Liver (tissue), 9 donors: ENCODE results near the gene CRIP1. TPM values are rescaled to one million over a fixed set of nuclear protein-coding genes. Genes with fewer than 3 reads are reported as not detected.
A peak's percentile ranks its signal among the peaks of the same experiment; 100 is the strongest.

Experiments
- DNase-seq: peaks from one replicate; pipeline ENCODE4 v3.0.0-alpha.2; 2017; ENCODE audit warnings: low spot score
- H3K27ac ChIP-seq, 2 donors: one replicate each; pipeline ENCODE4 v1.7.0; 2013; ENCODE audit warnings: inconsistent platforms in 2 of 2, low read length in 2 of 2, control low read depth in 1 of 2, low read depth in 1 of 2, mild to moderate bottlenecking in 1 of 2
- H3K27me3 ChIP-seq, 4 donors: one replicate each; pipeline versions ENCODE4 v1.6.1 to v1.7.0; 2013; ENCODE audit warnings: low read length in 3 of 4, inconsistent platforms in 1 of 4, mild to moderate bottlenecking in 1 of 4, moderate library complexity in 1 of 4; ENCODE audit not compliant: control insufficient read depth in 4 of 4, insufficient read depth in 4 of 4
- H3K36me3 ChIP-seq, 4 donors: one replicate each; pipeline versions ENCODE4 v1.6.1 to v1.7.0; 2013; ENCODE audit warnings: low read length in 3 of 4, mild to moderate bottlenecking in 3 of 4, low read depth in 1 of 4, moderate library complexity in 1 of 4; ENCODE audit not compliant: control insufficient read depth in 4 of 4, insufficient read depth in 3 of 4
- H3K4me1 ChIP-seq, 4 donors: one replicate each; pipeline versions ENCODE4 v1.6.1 to v1.7.0; 2013; ENCODE audit warnings: low read length in 3 of 4, mild to moderate bottlenecking in 3 of 4, moderate library complexity in 1 of 4; ENCODE audit not compliant: control insufficient read depth in 4 of 4, insufficient read depth in 4 of 4
- H3K4me3 ChIP-seq, 3 donors: one replicate each; pipeline versions ENCODE4 v1.6.1 to v1.7.0; 2013; ENCODE audit warnings: low read length in 3 of 3, control low read depth in 1 of 3, low read depth in 1 of 3, mild to moderate bottlenecking in 1 of 3
- H3K9ac ChIP-seq, 2 donors: one replicate each; pipeline ENCODE4 v1.7.0; 2013; ENCODE audit warnings: low read length in 2 of 2, mild to moderate bottlenecking in 2 of 2, moderate library complexity in 2 of 2, control low read depth in 1 of 2, low read depth in 1 of 2
- H3K9me3 ChIP-seq, 4 donors: one replicate each; pipeline versions ENCODE4 v1.6.1 to v1.7.0; 2013; ENCODE audit warnings: low read length in 3 of 4; ENCODE audit not compliant: control insufficient read depth in 4 of 4
- CTCF ChIP-seq: fragments of 150-350 bp; IDR thresholded peaks from 2 replicates; pipeline ENCODE4 v1.5.1; 2017; ENCODE audit warnings: improper control_type of control experiment, low read depth, low read length; ENCODE audit not compliant: missing input control
- FOXA1 ChIP-seq: IDR thresholded peaks from 2 replicates; pipeline ENCODE4 v1.6.1; 2016; ENCODE audit warnings: antibody characterized with exemption
- FOXA2 ChIP-seq: IDR thresholded peaks from 2 replicates; pipeline ENCODE4 v1.6.1; 2016; ENCODE audit warnings: antibody characterized with exemption
- HNF4G ChIP-seq: IDR thresholded peaks from 2 replicates; pipeline ENCODE4 v1.6.1; 2016; ENCODE audit warnings: antibody characterized with exemption
- JUND ChIP-seq, 2 donors: IDR thresholded peaks; 2 replicates each; pipeline ENCODE4 v1.6.1; 2016; ENCODE audit warnings: antibody characterized with exemption in 2 of 2
- MAX ChIP-seq: IDR thresholded peaks from 2 replicates; pipeline ENCODE4 v1.6.1; 2016; ENCODE audit warnings: antibody characterized with exemption
- NR2F2 ChIP-seq: IDR thresholded peaks from 2 replicates; pipeline ENCODE4 v1.6.1; 2016; ENCODE audit warnings: antibody characterized with exemption
- REST ChIP-seq: IDR thresholded peaks from 2 replicates; pipeline ENCODE4 v1.6.1; 2016; ENCODE audit warnings: antibody characterized with exemption, mild to moderate bottlenecking
- WGBS: extraction: QIAGEN DNeasy Blood & Tissue Kit; methylation state at CpG from one replicate; pipeline ENCODE4 v1.1.7; 2013; 5-methylcytosine and 5-hydroxymethylcytosine counted together
- polyA plus RNA-seq, 2 donors: library from polyadenylated mRNA; stranded (reverse) in 1 of 2; unstranded in 1 of 2; fragments of 200-250 nt in 1 of 2; fragments of >200 nt in 1 of 2; fragmentation: Nextera tagmentation in 1 of 2; extraction: Ambion mirVana in 1 of 2; gene quantifications; one replicate each; pipeline versions ENCODE4 v1.2.1 to v1.2.3, GENCODE V29; 2013 to 2015
- total RNA-seq, 2 donors: library from RNA; depleted of rRNA; stranded (reverse); fragments of >200 nt; gene quantifications; one replicate each; pipeline ENCODE4 v1.2.3, GENCODE V29; 2014
- donor health status: healthy.
- donor health status: healthy.
- donor health status: healthy.
- donor health status: healthy.
- donor health status: healthy.

The CRIP1 gene
- total and polyA plus RNA-seq, 4 donors: 1.4 to 11.4 (median 3.9) TPM

GRCh38 chr14:105479431-105480158 is 7.1 kb upstream of the CRIP1 start:
- 72% methylated on average over 34 of the region's 34 CpGs for WGBS
- Histone ChIP-seq H3K4me1 (peaks cover 27 to 51% (median 36%) of the 10 kb centered on the region in 4 donors), H3K27me3 (no peaks in the 10 kb centered on the region), H3K4me3 (no peak overlapping the region), H3K9ac (no peak overlapping the region), H3K36me3 (peaks cover 0 to 1% (median 0%) of the 10 kb centered on the region in 4 donors), H3K9me3 (no peaks in the 10 kb centered on the region), H3K27ac (no peak overlapping the region)
- no peak for DNase-seq
- TF ChIP-seq NR2F2: no peak
- no peak for TF ChIP-seq HNF4G
- TF ChIP-seq REST: no peak
- no peak for TF ChIP-seq MAX
- no peak for TF ChIP-seq FOXA2

- Histone ChIP-seq H3K9ac (no peak overlapping the region), H3K27me3 (no peaks in the 10 kb centered on the region), H3K36me3 (peaks cover 0 to 1% (median 0%) of the 10 kb centered on the region in 4 donors), H3K27ac (peak overlapping the region; percentile 85 to 88), H3K4me1 (peaks cover 25 to 49% (median 32%) of the 10 kb centered on the region in 4 donors), H3K4me3 (no peak overlapping the region), H3K9me3 (no peaks in the 10 kb centered on the region)
- WGBS: 63% methylated on average over 15 of the region's 15 CpGs
- TF ChIP-seq FOXA2 (no peak), CTCF (no peak), REST (no peak), FOXA1 (no peak), JUND (IDR thresholded peaks at IDR 0.05) (no peak)
- DNase-seq: no peak
Measured at GRCh38 chr14:105480199-105480746, 6.4 kb upstream of the CRIP1 start.
